ENCODE data around the gene HOXB2. TPM values are rescaled to one million over a fixed set of nuclear protein-coding genes. Genes with fewer than 3 reads are reported as not detected.

HOXB2 gene
- total RNA-seq, 6 experiments from 2014 or later, result 1.1 to 1.9 (median 1.5) TPM

DNA sequence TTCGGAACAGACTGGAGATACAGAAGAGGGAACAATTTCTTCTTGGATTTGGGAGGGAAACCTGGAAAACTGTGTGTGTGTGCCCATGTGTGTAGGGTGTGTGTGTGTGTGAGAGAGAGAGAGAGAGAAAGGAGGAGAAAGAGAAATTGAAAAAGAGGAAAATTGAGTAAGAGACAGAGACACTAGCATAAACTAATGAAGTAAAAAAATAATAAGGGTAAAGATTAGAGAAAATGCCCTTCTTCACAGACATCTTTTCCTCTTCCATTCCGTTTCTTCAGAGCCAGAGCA is 13.9 kb upstream of the HOXB2 start:
- H3K27ac ChIP-seq, result no peak overlapping the region
- intact Hi-C loops (cut with DNase I), result no loop called here
- ATAC-seq (no peak), DNase-seq (no peak)
- no peaks in the 10 kb centered on the region for H3K9me3 ChIP-seq
- WGBS (ENCODE audit: insufficient coverage, low coverage, low lambda C conversion rate, missing lambda C conversion rate), result 13% methylated on average over 2 of the region's 2 CpGs
- H3K27me3 ChIP-seq, result peaks cover 0 to 9% of the 10 kb centered on the region in 2 donors
- H3K4me3 ChIP-seq, result no peak overlapping the region
- no peaks in the 10 kb centered on the region for H3K36me3 ChIP-seq
- H3K4me1 ChIP-seq, result no peaks in the 10 kb centered on the region
- TF ChIP-seq, protein P1, sequence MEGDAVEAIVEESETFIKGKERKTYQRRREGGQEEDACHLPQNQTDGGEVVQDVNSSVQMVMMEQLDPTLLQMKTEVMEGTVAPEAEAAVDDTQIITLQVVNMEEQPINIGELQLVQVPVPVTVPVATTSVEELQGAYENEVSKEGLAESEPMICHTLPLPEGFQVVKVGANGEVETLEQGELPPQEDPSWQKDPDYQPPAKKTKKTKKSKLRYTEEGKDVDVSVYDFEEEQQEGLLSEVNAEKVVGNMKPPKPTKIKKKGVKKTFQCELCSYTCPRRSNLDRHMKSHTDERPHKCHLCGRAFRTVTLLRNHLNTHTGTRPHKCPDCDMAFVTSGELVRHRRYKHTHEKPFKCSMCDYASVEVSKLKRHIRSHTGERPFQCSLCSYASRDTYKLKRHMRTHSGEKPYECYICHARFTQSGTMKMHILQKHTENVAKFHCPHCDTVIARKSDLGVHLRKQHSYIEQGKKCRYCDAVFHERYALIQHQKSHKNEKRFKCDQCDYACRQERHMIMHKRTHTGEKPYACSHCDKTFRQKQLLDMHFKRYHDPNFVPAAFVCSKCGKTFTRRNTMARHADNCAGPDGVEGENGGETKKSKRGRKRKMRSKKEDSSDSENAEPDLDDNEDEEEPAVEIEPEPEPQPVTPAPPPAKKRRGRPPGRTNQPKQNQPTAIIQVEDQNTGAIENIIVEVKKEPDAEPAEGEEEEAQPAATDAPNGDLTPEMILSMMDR (IDR thresholded peaks at IDR 0.05), result no peak
- TF ChIP-seq POLR2A (IDR thresholded peaks at IDR 0.05), result no peak

DNA sequence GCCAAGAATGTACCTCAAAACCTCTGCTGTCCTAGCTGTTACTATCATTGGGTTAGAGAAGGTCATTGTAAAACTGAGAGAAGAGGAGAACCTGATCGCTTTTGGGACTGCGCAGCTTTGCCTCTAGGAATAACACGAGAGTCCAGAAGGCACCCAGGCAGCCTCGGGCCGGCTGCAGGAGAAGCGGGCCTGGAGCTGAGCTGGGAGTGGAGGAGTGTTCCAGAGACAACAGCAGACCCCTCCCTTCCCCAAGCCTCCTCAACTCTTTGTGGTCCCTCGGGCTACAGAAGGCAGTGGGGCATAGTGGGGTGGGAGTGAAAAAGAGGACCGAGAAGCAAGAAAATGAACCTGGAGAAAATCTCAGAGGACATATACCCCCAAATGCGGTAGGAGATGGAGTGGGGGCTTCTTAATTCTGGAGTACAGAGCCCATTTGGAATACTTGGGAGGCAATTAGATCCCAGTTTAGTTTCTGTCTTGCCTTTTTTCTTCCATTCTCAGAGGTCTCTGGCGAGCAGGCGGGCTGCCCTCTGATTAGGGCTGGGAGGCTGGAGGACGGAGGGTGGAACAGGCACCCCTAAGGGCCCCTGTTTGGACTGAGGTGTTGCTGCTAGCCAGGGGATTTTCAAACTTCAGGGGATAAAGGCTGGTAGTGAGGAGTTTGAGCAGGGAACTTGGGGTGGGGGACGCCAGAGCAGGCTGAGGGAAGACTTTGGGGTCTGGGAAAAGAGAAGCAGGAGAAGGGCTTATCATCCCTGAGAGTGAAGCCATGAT is 13.3 kb upstream of the HOXB2 start:
- Histone ChIP-seq H3K4me1 (no peaks in the 10 kb centered on the region), H3K9me3 (no peaks in the 10 kb centered on the region), H3K36me3 (no peaks in the 10 kb centered on the region), H3K27me3 (peaks cover 0 to 9% of the 10 kb centered on the region in 2 donors), H3K4me3 (no peak overlapping the region), H3K27ac (no peak overlapping the region)
- DNase-seq (no peak), ATAC-seq (no peak)
- intact Hi-C loops (cut with DNase I), result no loop called here
- TF ChIP-seq POLR2A (IDR thresholded peaks at IDR 0.05), result no peak
- TF ChIP-seq, protein P1 (IDR thresholded peaks at IDR 0.05), result no peak
- 19% methylated on average over 13 of the region's 13 CpGs for WGBS (ENCODE audit: insufficient coverage, low coverage, low lambda C conversion rate, missing lambda C conversion rate)

DNA sequence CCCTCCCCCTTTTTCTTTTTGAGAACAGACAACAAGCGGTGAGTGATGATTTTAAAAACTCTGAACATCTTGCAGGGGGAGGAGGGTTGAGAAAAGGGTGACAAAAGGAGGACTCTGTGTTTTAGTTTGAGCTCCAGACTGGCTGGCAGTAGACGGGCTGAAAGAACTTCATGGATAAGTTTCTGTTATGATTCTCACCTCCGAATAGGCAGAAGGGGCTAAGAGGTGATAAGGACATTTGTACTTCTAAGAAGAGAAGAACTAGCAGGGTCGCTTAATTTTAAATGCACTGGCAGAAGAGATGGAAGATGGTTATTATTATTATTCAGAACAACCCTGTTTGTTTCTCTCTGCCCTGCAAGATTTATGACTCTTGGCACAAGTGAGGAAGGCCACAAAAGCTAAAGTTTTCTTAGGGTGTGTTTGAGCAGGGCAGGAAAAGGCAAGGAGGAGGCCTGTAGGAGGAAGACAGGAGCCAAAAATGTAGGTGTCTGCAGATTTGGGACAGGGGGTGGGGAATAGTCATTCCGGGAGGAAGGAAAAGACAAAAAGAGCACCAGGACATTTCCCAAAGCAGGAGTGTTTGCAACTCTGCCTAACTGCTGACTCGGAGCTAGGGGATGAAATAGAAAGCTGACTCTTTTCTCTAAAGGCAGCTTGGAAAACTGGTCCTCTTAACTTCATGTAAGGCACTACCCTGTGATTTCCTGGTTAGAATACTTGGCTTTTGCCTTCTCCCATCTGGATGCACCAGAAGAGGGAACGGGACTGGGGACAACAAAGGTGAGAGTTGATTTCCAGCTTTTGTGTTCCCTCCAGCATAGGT is 11.9 kb upstream of the HOXB2 start:
- Histone ChIP-seq H3K27me3 (peaks cover 0 to 6% of the 10 kb centered on the region in 2 donors), H3K4me3 (no peak overlapping the region)

DNA sequence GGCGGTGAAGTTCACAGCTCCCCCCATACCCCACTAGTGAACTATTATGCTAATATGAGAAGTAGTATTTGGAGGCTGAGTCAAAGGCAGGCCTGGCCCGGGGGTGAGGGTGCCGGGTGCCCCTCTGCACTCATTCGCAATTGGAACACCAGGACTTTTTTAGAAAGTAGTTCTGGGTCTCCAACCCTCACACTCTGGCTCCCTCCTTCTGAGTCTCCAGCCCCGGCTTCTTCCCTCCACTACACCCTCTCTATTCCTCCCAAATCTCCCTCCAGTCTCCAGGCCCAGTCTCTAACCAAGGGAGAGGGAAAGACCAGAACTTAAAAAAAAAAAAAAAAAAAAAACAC is 11.3 kb upstream of the HOXB2 start:
- TF ChIP-seq, protein P1 (IDR thresholded peaks at IDR 0.05), result no peak
- no peak for TF ChIP-seq POLR2A (IDR thresholded peaks at IDR 0.05)
- no peak for DNase-seq
- 19% methylated on average over 5 of the region's 5 CpGs for WGBS (ENCODE audit: insufficient coverage, low coverage, low lambda C conversion rate, missing lambda C conversion rate)
- Histone ChIP-seq H3K36me3 (no peaks in the 10 kb centered on the region), H3K4me1 (no peaks in the 10 kb centered on the region), H3K27ac (no peak overlapping the region), H3K27me3 (peaks cover 0 to 6% of the 10 kb centered on the region in 2 donors), H3K9me3 (no peaks in the 10 kb centered on the region), H3K4me3 (no peak overlapping the region)
- no peak for ATAC-seq
- intact Hi-C loops (cut with DNase I), result no loop called here

More for the DNA sequence above, 11.9 kb upstream of the HOXB2 start:
- WGBS (ENCODE audit: insufficient coverage, low coverage, low lambda C conversion rate, missing lambda C conversion rate), result 24% methylated on average over 6 of the region's 7 CpGs
- intact Hi-C loops (cut with DNase I), result no loop called here
- Histone ChIP-seq H3K36me3 (no peaks in the 10 kb centered on the region), H3K9me3 (no peaks in the 10 kb centered on the region), H3K27ac (no peak overlapping the region), H3K4me1 (no peaks in the 10 kb centered on the region)
- no peak for TF ChIP-seq POLR2A (IDR thresholded peaks at IDR 0.05)
- TF ChIP-seq, protein P1 (IDR thresholded peaks at IDR 0.05), result no peak
- no peak for DNase-seq
- peak in 1 of 4 donors; percentile 39 for ATAC-seq

All from right lobe of liver (tissue), 6 donors.